Lower lobe of right lung (tissue), 2 donors: ENCODE data around the gene DIDO1. TPM values are rescaled to one million over a fixed set of nuclear protein-coding genes. Genes with fewer than 3 reads are reported as not detected.
A peak's percentile ranks its signal among the peaks of the same experiment; 100 is the strongest.

Experiments
- ATAC-seq, 2 donors: fragments of 200-7000 bp; cut with Tn5 transposase; one replicate each; pipeline ENCODE4 v1.9.1; 2020 to 2022; ENCODE audit warnings: mild to moderate bottlenecking in 2 of 2, moderate library complexity in 2 of 2
- DNase-seq: peaks from one replicate; pipeline ENCODE4 v3.0.0-alpha.2; 2020
- H3K27ac ChIP-seq: fragments of 200-600 bp; one replicate; pipeline ENCODE4 v1.8.0; 2022
- H3K27me3 ChIP-seq: fragments of 200-600 bp; one replicate; pipeline ENCODE4 v1.8.0; 2022; ENCODE audit warnings: low read depth
- H3K36me3 ChIP-seq: fragments of 200-600 bp; one replicate; pipeline ENCODE4 v1.8.0; 2022; ENCODE audit warnings: mild to moderate bottlenecking
- H3K4me1 ChIP-seq: fragments of 200-600 bp; one replicate; pipeline ENCODE4 v1.8.0; 2022
- H3K4me3 ChIP-seq: fragments of 200-600 bp; one replicate; pipeline ENCODE4 v1.8.0; 2022; ENCODE audit warnings: mild to moderate bottlenecking
- H3K9me3 ChIP-seq: fragments of 200-600 bp; one replicate; pipeline ENCODE4 v1.8.0; 2022
- CTCF ChIP-seq: fragments of 200-600 bp; IDR thresholded peaks from one replicate; pipeline ENCODE4 v1.8.0; 2022; ENCODE audit warnings: antibody characterized with exemption, mild to moderate bottlenecking
- intact Hi-C: fragments of 100-400 bp; cut with DNase I; formaldehyde crosslinking; loops from one replicate; pipeline ENCODE4 v1.11.0; 2022
- total RNA-seq: library from RNA; stranded (reverse); fragmentation: NEBNext Ultra II Directional; extraction: Animal tissue kit (Norgen Biotek cat#: 25700); gene quantifications from one replicate; pipeline ENCODE4 v1.2.1, GENCODE V29; 2021
- donor health status: DM: no; HTN: yes; CAD: no; lungs with severe emphysema.

DIDO1 gene
- total RNA-seq, 1 donor from 2014 or later = 54.6 TPM

DNA sequence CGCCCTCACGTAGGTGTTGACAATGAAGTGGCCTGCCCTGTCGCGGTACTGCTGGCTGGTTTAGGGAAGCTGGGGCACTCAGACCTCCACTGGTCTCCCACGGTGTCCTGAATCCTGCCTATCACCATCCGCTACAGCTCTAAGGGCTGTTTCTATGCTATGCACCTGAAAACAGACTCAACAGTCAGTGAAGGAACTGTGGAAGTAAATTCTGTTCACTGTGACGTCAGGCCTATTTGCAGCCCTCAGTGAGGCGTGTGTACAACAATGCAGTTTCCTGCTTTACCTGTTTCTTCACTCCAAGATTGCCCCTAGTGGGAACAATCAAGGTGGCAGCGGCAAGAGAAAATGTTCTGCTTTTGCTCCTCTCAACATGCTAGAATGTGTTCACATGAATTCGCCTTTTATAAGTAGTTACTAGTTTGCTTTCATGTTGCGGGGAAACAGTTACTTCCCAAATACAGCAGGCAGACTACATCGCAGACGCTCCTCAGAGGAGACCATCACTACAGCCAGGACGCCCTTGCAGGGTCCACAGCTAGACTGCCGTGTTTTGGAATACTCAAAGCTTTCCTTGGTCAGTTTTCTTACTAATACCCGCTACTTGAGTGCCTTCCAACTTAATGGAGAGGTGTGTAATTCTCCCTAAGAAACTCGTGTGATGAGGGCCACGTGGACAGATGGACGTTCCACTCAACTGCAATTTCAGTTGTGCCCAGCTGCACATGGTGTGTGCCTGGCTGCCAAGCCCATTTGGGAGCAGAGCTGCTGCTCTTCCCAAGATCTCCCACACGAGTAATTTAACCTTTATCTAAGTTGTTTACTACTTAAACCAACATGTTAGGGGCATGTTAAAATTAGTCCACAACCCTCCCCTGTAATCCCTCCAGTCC is 25.4 kb downstream of the DIDO1 start:
- H3K9me3 ChIP-seq = no peaks in the 10 kb centered on the region
- H3K27me3 ChIP-seq = no peaks in the 10 kb centered on the region
- TF ChIP-seq CTCF = no peak
- H3K4me1 ChIP-seq = peaks cover 19% of the 10 kb centered on the region
- H3K4me3 ChIP-seq = no peak overlapping the region
- intact Hi-C loops = no loop called here
- H3K36me3 ChIP-seq = peaks cover 63% of the 10 kb centered on the region
- H3K27ac ChIP-seq = no peak overlapping the region
- ATAC-seq (peak; percentile 28 to 45), DNase-seq (no peak)

DNA sequence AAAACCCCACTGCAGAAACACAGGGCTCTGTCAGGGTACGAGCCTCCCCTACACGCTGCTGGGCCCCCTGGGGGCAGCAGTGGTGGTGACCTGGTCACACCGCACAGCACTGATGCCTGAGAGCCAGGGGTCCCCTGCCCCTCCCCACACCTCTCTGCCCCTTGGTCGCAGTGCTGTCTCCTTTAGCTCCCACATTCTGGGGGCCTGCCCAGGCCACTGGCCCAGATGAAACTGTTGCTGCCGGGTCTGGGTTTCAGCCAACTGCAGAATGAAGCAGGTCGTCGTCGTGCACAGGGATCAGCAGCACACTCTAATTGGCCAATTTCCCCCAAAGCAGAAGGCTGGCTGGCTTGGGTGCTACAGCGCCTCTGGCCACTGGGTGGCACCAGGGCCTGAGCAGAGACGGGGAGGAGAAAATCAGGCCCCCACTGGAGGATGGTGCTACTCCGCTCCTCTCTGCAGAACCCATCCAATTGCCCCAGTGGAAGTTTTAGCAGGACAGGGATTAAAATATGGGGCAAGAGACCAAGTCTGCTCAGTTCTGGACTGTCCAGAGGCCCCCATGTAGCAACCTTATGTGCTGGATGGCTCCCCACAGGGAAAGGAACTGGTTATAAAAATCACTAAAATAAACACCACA is 26.1 kb downstream of the DIDO1 start:
- TF ChIP-seq CTCF = peak; percentile 89
- peaks cover 19% of the 10 kb centered on the region for H3K4me1 ChIP-seq
- H3K27ac ChIP-seq = no peak overlapping the region
- H3K9me3 ChIP-seq = no peaks in the 10 kb centered on the region
- peaks cover 63% of the 10 kb centered on the region for H3K36me3 ChIP-seq
- H3K4me3 ChIP-seq = no peak overlapping the region
- intact Hi-C loops = no loop called here
- no peaks in the 10 kb centered on the region for H3K27me3 ChIP-seq
- ATAC-seq (peak; percentile 94 to 95), DNase-seq (peak; percentile 73)

GRCh38 chr20:62899633-62900051 is 26.7 kb downstream of the DIDO1 start:
- Histone ChIP-seq H3K36me3 (peaks cover 63% of the 10 kb centered on the region), H3K4me1 (peaks cover 19% of the 10 kb centered on the region), H3K27ac (no peak overlapping the region), H3K27me3 (no peaks in the 10 kb centered on the region), H3K4me3 (no peak overlapping the region), H3K9me3 (no peaks in the 10 kb centered on the region)
- DNase-seq (peak; percentile 37), ATAC-seq (peak; percentile 57 to 59)
- TF ChIP-seq CTCF = no peak
- intact Hi-C loops = no loop called here

- intact Hi-C loops = no loop called here
- Histone ChIP-seq H3K4me1 (peaks cover 19% of the 10 kb centered on the region), H3K36me3 (peaks cover 63% of the 10 kb centered on the region), H3K4me3 (no peak overlapping the region), H3K27ac (no peak overlapping the region), H3K9me3 (no peaks in the 10 kb centered on the region), H3K27me3 (no peaks in the 10 kb centered on the region)
- no peak for TF ChIP-seq CTCF
- peak; percentile 36 for DNase-seq
- ATAC-seq = no peak
Observed at GRCh38 chr20:62898970-62899632, 27.2 kb downstream of the DIDO1 start.

DNA sequence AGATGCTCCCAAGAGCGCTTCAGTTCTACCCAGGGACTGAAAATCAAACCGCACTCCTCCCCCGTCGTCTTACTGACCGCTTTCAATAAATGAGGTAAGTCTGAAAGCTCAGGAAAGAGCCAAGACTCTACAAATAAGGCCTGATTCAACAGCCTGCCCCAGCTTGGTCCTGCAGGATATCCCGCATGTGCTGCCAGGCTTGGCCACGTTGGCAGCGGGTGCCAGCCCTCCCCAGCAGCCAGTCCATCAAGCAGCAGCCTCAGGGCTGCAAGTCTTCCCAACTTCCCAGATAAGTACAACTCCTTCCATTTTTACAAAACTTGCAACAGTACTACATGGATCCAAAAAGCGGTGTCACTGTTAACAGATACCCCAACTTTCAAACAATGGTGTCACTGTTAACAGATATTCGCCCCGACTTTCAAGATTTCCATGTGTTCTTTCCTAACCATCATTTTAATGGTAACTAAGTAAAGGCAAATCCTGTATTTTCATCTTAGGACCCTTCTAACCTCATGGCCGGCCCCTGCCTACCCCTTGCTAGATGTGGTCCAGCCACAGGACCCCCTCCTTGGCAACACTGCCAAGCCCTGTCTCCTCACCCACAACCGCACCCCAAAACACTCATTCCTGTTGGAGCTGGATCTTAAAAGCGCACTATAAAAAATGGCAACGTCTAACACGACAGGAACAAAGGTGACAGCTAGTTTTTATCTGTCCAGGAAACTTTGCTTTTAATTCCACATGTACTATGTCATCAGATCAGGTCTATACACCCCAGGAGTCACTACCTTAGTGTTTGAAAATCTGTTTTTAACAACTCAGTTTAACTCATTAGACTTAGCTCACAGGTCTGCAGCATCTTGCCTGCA is 28.0 kb downstream of the DIDO1 start:
- Histone ChIP-seq H3K9me3 (no peaks in the 10 kb centered on the region), H3K27me3 (no peaks in the 10 kb centered on the region), H3K4me1 (peaks cover 19% of the 10 kb centered on the region), H3K4me3 (no peak overlapping the region), H3K36me3 (peaks cover 63% of the 10 kb centered on the region), H3K27ac (no peak overlapping the region)
- ATAC-seq (no peak), DNase-seq (peak; percentile 31)
- no peak for TF ChIP-seq CTCF
- intact Hi-C loops = no loop called here
